Natural killer cell (primary cell): ENCODE results near the gene TRIP12. TPM values are rescaled to one million over a fixed set of nuclear protein-coding genes. Genes with fewer than 3 reads are reported as not detected.

Experiments
- ATAC-seq, 3 donors: fragments of 150-1000 bp in 2 of 3; fragments of 200-7000 bp in 1 of 3; cut with Tn5 transposase; 1 replicate in 1 of 3; 2 replicates in 2 of 3; pipeline ENCODE4 v1.10.0; 2021; ENCODE audit warnings: mild to moderate bottlenecking in 2 of 3, moderate library complexity in 2 of 3
- DNase-seq, 2 donors: peaks; one replicate each; pipeline versions ENCODE4 v3.0.0 to v3.0.0-alpha.2; 2013 to 2021; ENCODE audit warnings: mixed read lengths in 1 of 2
- H3K27ac ChIP-seq: one replicate; pipeline ENCODE4 v1.5.1; 2013; ENCODE audit warnings: mild to moderate bottlenecking, low read length
- H3K27me3 ChIP-seq: one replicate; pipeline ENCODE4 v1.6.1; 2013; ENCODE audit warnings: low read length; ENCODE audit not compliant: control insufficient read depth, insufficient read depth
- H3K36me3 ChIP-seq: one replicate; pipeline ENCODE4 v1.6.1; 2013; ENCODE audit warnings: low read length; ENCODE audit not compliant: control insufficient read depth, insufficient read depth
- H3K4me1 ChIP-seq: one replicate; pipeline ENCODE4 v1.6.1; 2013; ENCODE audit warnings: low read length; ENCODE audit not compliant: control insufficient read depth, insufficient read depth
- H3K4me3 ChIP-seq: one replicate; pipeline ENCODE4 v1.5.1; 2013; ENCODE audit warnings: low read length
- H3K9me3 ChIP-seq: one replicate; pipeline ENCODE4 v1.6.1; 2013; ENCODE audit warnings: low read length; ENCODE audit not compliant: control insufficient read depth, insufficient read depth
- H3K27ac Mint-ChIP-seq, 2 donors: one replicate each; pipeline ENCODE4 v1.8.0; 2022; ENCODE audit warnings: mild to moderate bottlenecking in 2 of 2, mixed read lengths in 2 of 2, moderate library complexity in 1 of 2
- H3K27me3 Mint-ChIP-seq, 2 donors: one replicate each; pipeline ENCODE4 v1.8.0; 2022; ENCODE audit warnings: low read depth in 2 of 2, mixed read lengths in 2 of 2
- H3K36me3 Mint-ChIP-seq: one replicate; pipeline ENCODE4 v1.8.0; 2022; ENCODE audit warnings: mixed read lengths
- H3K4me1 Mint-ChIP-seq, 2 donors: one replicate each; pipeline ENCODE4 v1.8.0; 2022; ENCODE audit warnings: mixed read lengths in 2 of 2
- H3K4me3 Mint-ChIP-seq: one replicate; pipeline ENCODE4 v1.8.0; 2022; ENCODE audit warnings: mild to moderate bottlenecking, moderate library complexity, mixed read lengths
- H3K9me3 Mint-ChIP-seq, 2 donors: one replicate each; pipeline ENCODE4 v1.8.0; 2022; ENCODE audit warnings: mixed read lengths in 2 of 2
- CTCF ChIP-seq: fragments of 200-600 bp; IDR thresholded peaks from one replicate; pipeline ENCODE4 v1.8.0; 2022; ENCODE audit warnings: antibody characterized with exemption
- WGBS: methylation state at CpG from one replicate; pipeline ENCODE4 v1.1.7; 2013; ENCODE audit warnings: missing lambda C conversion rate; ENCODE audit not compliant: insufficient coverage; 5-methylcytosine and 5-hydroxymethylcytosine counted together
- intact Hi-C: fragments of 100-400 bp; cut with micrococcal nuclease; formaldehyde crosslinking; loops from one replicate; pipeline ENCODE4 v1.14.2; 2022
- total RNA-seq, 4 donors: library from RNA; stranded (reverse); fragments of 120-200 nt in 1 of 4; gene quantifications; one replicate each; pipeline versions ENCODE4 v1.2.3 to v1.2.4, GENCODE V29; 2013 to 2022

Gene TRIP12
- total RNA-seq, 3 donors from 2014 or later (not counting 1 experiment from before 2014, with no cell fraction given): 295 to 351 (median 325) TPM

DNA sequence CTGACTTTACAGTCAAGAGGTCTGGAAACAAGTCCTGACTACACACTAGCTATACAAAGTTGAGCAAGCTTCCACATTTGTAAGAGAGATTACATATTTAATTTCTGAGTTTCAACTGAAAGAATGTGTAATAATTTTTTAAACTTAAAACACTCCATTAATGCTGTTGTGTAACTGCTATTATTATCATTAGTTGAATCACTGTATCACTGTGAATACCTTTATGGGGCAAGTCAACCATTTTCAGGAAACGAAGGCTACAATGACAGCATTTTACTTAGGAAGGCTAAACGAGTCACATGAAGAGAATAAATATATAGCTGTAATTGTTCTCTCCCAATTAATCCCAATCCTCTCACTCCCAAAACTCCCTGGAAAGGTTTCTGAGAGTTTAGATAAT, 46.3 kb downstream of the TRIP12 start:
- DNase-seq: no peak
- ATAC-seq: no peak
- H3K27ac Mint-ChIP-seq: peak overlapping the region; percentile 71 to 86
- H3K4me3 Mint-ChIP-seq: no peak overlapping the region
- WGBS: 100% methylated on average over 1 of the region's 2 CpGs
- no peaks in the 10 kb centered on the region for H3K9me3 ChIP-seq
- H3K4me1 Mint-ChIP-seq: peaks cover 38 to 48% of the 10 kb centered on the region in 2 donors
- H3K4me1 ChIP-seq: no peaks in the 10 kb centered on the region
- H3K4me3 ChIP-seq: no peak overlapping the region
- no peaks in the 10 kb centered on the region for H3K9me3 Mint-ChIP-seq
- no peak for TF ChIP-seq CTCF
- no peaks in the 10 kb centered on the region for H3K27me3 Mint-ChIP-seq
- H3K27me3 ChIP-seq: no peaks in the 10 kb centered on the region
- peaks cover 7% of the 10 kb centered on the region for H3K36me3 Mint-ChIP-seq
- H3K36me3 ChIP-seq: peaks cover 34% of the 10 kb centered on the region
- H3K27ac ChIP-seq: no peak overlapping the region
- intact Hi-C loops: no loop called here

DNA sequence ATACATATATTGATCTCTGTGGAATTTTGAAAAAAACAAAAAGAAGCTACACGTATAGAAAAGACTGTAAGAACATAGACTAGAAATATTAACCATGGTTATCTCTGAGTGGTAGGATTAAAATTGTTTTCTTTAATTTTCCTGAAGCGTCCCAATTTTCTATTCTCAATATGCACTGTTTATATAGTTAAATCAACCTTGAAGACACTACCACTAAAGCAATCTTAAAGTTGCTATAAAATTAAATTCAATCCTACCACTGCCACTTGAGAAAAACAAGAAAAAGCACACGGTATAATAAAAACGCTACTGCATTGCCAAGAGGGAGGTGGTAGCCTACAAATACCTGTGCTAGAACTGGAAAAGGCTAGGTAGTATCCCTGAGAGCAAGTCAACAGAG, 47.2 kb downstream of the TRIP12 start:
- Histone ChIP-seq H3K27me3 (no peaks in the 10 kb centered on the region), H3K36me3 (peaks cover 32% of the 10 kb centered on the region), H3K4me3 (no peak overlapping the region), H3K9me3 (no peaks in the 10 kb centered on the region), H3K27ac (no peak overlapping the region), H3K4me1 (no peaks in the 10 kb centered on the region)
- peaks cover 47 to 57% of the 10 kb centered on the region in 2 donors for H3K4me1 Mint-ChIP-seq
- TF ChIP-seq CTCF: no peak
- 93% methylated on average over 2 of the region's 4 CpGs for WGBS
- intact Hi-C loops: no loop called here
- H3K36me3 Mint-ChIP-seq: peaks cover 7% of the 10 kb centered on the region
- H3K9me3 Mint-ChIP-seq: no peaks in the 10 kb centered on the region
- H3K27ac Mint-ChIP-seq: peak overlapping the region; percentile 71 to 86
- no peaks in the 10 kb centered on the region for H3K27me3 Mint-ChIP-seq
- H3K4me3 Mint-ChIP-seq: no peak overlapping the region
- DNase-seq (no peak), ATAC-seq (no peak)

DNA sequence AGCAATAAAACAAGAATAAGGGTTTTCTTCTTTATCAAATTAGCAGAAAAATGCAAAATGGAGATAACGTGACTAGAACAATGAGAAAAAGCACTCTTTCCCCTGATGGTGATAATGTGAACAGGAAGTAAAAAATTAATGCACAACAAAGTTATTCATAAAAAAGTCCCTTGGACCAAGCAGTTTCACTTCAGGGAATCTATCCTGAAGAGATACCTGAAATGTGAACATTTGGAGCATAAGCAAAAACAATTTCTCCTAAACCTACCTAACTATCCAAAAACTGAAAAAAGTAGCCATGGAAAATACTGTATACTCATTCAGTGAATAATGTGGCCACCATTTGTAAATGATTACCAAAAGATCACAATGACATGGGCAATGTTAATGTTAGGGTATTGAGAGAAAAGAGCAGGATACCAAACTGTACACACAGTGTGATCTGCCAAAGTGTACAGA, 48.7 kb downstream of the TRIP12 start:
- no peaks in the 10 kb centered on the region for H3K9me3 Mint-ChIP-seq
- no peaks in the 10 kb centered on the region for H3K36me3 Mint-ChIP-seq
- H3K27me3 ChIP-seq: no peaks in the 10 kb centered on the region
- peak overlapping the region; percentile 61 to 86 for H3K27ac Mint-ChIP-seq
- intact Hi-C loops: no loop called here
- H3K4me3 ChIP-seq: no peak overlapping the region
- H3K36me3 ChIP-seq: peaks cover 33% of the 10 kb centered on the region
- DNase-seq (no peak), ATAC-seq (peak in 1 of 3 donors; percentile 32)
- WGBS: no CpG with 5 or more reads among the region's 1 CpG
- no peaks in the 10 kb centered on the region for H3K4me1 ChIP-seq
- H3K27me3 Mint-ChIP-seq: no peaks in the 10 kb centered on the region
- no peaks in the 10 kb centered on the region for H3K9me3 ChIP-seq
- no peak for TF ChIP-seq CTCF
- H3K4me1 Mint-ChIP-seq: peaks cover 55 to 72% of the 10 kb centered on the region in 2 donors
- H3K4me3 Mint-ChIP-seq: peak overlapping the region; percentile 35
- H3K27ac ChIP-seq: no peak overlapping the region

DNA sequence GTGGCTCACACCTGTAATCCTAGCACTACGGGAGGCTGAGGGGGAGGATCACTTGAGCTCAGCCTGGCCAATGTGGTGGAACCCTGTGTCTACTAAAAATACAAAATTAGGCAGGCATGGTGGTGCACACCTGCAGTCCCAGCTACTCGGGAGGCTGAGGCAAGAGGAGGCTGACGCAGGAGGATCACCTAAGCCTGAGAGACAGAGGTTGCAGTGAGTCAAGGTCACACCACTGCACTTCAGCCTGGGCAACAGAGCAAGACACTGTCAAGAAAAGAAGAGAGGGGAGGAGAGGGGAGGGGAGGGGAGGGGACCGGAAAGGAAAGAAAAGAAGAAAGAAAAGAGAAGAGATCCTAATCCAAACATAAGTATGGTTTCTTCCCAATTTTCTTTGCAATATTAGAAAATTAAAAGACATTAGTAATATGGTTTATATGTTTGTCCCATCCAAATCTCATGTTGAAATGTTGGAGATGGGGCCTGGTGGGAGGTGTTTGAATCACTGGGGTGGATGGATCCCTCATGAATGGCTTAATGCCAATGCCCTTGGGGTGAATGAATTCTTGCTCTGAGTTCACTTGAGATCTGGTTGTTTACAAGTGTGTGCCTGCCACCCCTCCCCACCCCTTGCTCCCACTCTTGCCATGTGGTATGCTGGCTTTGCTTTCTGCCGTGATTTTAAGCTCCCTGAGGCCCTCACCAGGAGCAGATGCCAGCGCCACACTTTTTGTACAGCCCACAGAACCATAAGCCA, 50.7 kb downstream of the TRIP12 start:
- 97% methylated on average over 5 of the region's 6 CpGs for WGBS
- no peaks in the 10 kb centered on the region for H3K36me3 Mint-ChIP-seq
- TF ChIP-seq CTCF: no peak
- DNase-seq (no peak), ATAC-seq (no peak)
- no peaks in the 10 kb centered on the region for H3K9me3 Mint-ChIP-seq
- no peak overlapping the region for H3K27ac ChIP-seq
- H3K27me3 Mint-ChIP-seq: no peaks in the 10 kb centered on the region
- no peak overlapping the region for H3K27ac Mint-ChIP-seq
- H3K27me3 ChIP-seq: no peaks in the 10 kb centered on the region
- intact Hi-C loops: no loop called here
- H3K4me3 Mint-ChIP-seq: no peak overlapping the region
- no peaks in the 10 kb centered on the region for H3K9me3 ChIP-seq
- peaks cover 22% of the 10 kb centered on the region for H3K36me3 ChIP-seq
- H3K4me1 Mint-ChIP-seq: peaks cover 75 to 81% of the 10 kb centered on the region in 2 donors
- H3K4me1 ChIP-seq: no peaks in the 10 kb centered on the region
- no peak overlapping the region for H3K4me3 ChIP-seq
